ENCODE results near the gene RANBP3. TPM values are rescaled to one million over a fixed set of nuclear protein-coding genes. Genes with fewer than 3 reads are reported as not detected.
"Not testable (repeated sequence)": the region's sequence is repeated elsewhere in the genome, so short reads cannot be mapped to it uniquely, and the experiment has no call there.

RANBP3 gene
- total and polyA plus RNA-seq, 2 of the 8 experiments (the other 6 are each of a cell fraction or from before 2014, with no cell fraction given) = 95.4 to 122 TPM

DNA sequence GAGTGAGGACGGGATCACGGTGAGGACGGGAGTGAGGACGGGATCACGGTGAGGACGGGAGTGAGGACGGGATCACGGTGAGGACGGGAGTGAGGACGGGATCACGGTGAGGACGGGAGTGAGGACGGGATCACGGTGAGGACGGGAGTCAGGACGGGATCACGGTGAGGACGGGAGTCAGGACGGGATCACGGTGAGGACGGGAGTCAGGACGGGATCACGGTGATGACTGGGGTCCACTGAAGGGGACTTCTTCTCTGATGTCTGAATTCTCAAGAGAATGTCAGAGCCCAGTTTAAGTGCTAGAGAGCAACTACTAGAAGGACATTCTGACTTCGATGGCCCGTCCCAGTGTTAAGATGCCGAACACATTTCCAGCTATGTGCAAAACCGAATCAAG is 46.8 kb upstream of the RANBP3 start:
- ChIA-PET CTCF (ENCODE audit: partially characterized antibody) (interaction anchor here (0.9 to 1.8 kb wide), 2 partner anchors 36 to 101 kb away, joined by 3 to 5 read pairs; no protein-coding TSS in a partner anchor), POLR2A (ENCODE audit: partially characterized antibody) (interaction anchor here (0.7 kb wide), 1 partner anchor 46 kb away, joined by 3 read pairs; the partner anchor contains the start of gene RANBP3)
- not testable (repeated sequence) for H2BK120ac ChIP-seq (replicated peaks; ENCODE audit: low read depth, low read length); H3K4ac ChIP-seq (replicated peaks; ENCODE audit: insufficient read length, low read depth, low read length); H3K18ac ChIP-seq (ENCODE audit: extremely low read depth, low read length); H2BK20ac ChIP-seq (ENCODE audit: low read length); H3K27me3 ChIP-seq (replicated peaks in 1 of 4; ENCODE audit: control insufficient read depth in 3 of 4, extremely low read depth in 1 of 4, insufficient read depth in 3 of 4, low read length in 3 of 4); H3K4me3 ChIP-seq (ENCODE audit: extremely low read depth in 1 of 4, insufficient read depth in 2 of 4, low read depth in 3 of 4, low read length in 4 of 4); H3K27ac ChIP-seq (ENCODE audit: low read depth, low read length); H3K23ac ChIP-seq (ENCODE audit: insufficient read length); H2BK5ac ChIP-seq (ENCODE audit: low read depth, low read length); H4K20me1 ChIP-seq (replicated peaks in 1 of 2; ENCODE audit: control insufficient read depth in 1 of 2, insufficient read depth in 2 of 2, low read length in 2 of 2); H3K79me2 ChIP-seq (ENCODE audit: control insufficient read depth in 1 of 2, insufficient read depth in 2 of 2, low read length in 2 of 2); H2AK5ac ChIP-seq (ENCODE audit: low read depth, low read length); H3K4me1 ChIP-seq (replicated peaks in 1 of 4; ENCODE audit: control insufficient read depth in 3 of 4, insufficient read depth in 4 of 4, low read length in 3 of 4); H3K9me3 ChIP-seq (ENCODE audit: insufficient read depth in 2 of 2, low read depth in 1 of 2, low read length in 1 of 2); H3K23me2 ChIP-seq (ENCODE audit: low read depth, low read length); H3K9ac ChIP-seq (replicated peaks in 1 of 4; ENCODE audit: extremely low read depth in 1 of 4, low read depth in 3 of 4, low read length in 3 of 4); H3K79me1 ChIP-seq (ENCODE audit: low read depth, low read length); FAIRE-seq; H4K91ac ChIP-seq (replicated peaks; ENCODE audit: insufficient read length, low read length); H3K14ac ChIP-seq (ENCODE audit: insufficient read length); H4K5ac ChIP-seq (ENCODE audit: insufficient read length, low read depth, low read length); H4K8ac ChIP-seq (ENCODE audit: extremely low read depth, insufficient read depth, low read length); H2BK15ac ChIP-seq (ENCODE audit: low read length); DNase-seq (ENCODE audit: low read depth in 1 of 2, low spot score in 2 of 2); H3K56ac ChIP-seq (replicated peaks; ENCODE audit: insufficient read length, low read depth, low read length); H3K36me3 ChIP-seq (ENCODE audit: control insufficient read depth in 2 of 4, insufficient read depth in 4 of 4, low read length in 3 of 4); H2AFZ ChIP-seq (ENCODE audit: low read length); H2BK12ac ChIP-seq (ENCODE audit: low read depth, low read length); H3K4me2 ChIP-seq (ENCODE audit: insufficient read depth in 1 of 2, low read depth in 2 of 2, low read length in 2 of 2)
- WGBS, 2 experiments (ENCODE audit: extremely low coverage in 1 of 2, insufficient coverage in 1 of 2, insufficient read length in 1 of 2, insufficient replicate concordance in 2 of 2, low coverage in 1 of 2, low lambda C conversion rate in 2 of 2, missing lambda C conversion rate in 1 of 2) = 96% methylated on average over 20 of the region's 27 CpGs; no CpG with 5 or more reads in 1 of the 2 experiments

Measured in H1 (cell line).